ENCODE measurements around the gene DNAJA2. TPM values are rescaled to one million over a fixed set of nuclear protein-coding genes. Genes with fewer than 3 reads are reported as not detected.

DNAJA2 gene
- total RNA-seq, 1 donor from 2014 or later: 68.5 TPM

GRCh38 chr16:46986438-46986837, 13.0 kb upstream of the DNAJA2 start:
- no peak for DNase-seq (ENCODE audit: low spot score in 2 of 2, unreplicated experiment in 2 of 2)
- Mint-ChIP-seq H3K27ac (no peak overlapping the region), H3K27me3 (ENCODE audit: low read depth) (no peaks in the 10 kb centered on the region), H3K4me3 (no peak overlapping the region), H3K4me1 (peaks cover 6% of the 10 kb centered on the region), H3K36me3 (no peaks in the 10 kb centered on the region), H3K9me3 (peaks cover 2% of the 10 kb centered on the region)
- TF ChIP-seq CTCF (IDR thresholded peaks at IDR 0.05; ENCODE audit: unreplicated experiment): no peak

DNA sequence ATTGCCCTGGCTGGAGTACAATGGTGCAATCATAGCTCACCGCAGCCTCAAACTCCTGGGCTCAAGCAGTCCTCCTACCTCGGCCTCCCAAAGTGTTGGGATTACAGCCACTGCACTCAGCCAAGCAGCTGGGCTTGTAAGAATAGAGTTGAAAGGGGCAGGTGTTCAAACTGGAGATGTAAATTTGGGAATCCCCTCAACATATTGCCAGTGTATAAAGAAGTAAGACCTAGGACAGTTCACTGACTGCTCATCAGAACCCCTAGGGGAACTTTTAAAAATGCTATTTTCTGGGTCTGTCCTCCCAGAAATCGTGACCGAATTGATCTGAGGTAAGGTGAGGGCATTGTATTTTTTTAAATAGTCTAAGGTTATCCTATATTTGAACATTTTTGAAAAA, 8.9 kb upstream of the DNAJA2 start:
- H3K27me3 Mint-ChIP-seq (ENCODE audit: low read depth): no peaks in the 10 kb centered on the region
- TF ChIP-seq CTCF (IDR thresholded peaks at IDR 0.05; ENCODE audit: unreplicated experiment): no peak
- H3K27ac Mint-ChIP-seq: no peak overlapping the region
- H3K9me3 Mint-ChIP-seq: no peaks in the 10 kb centered on the region
- peaks cover 3% of the 10 kb centered on the region for H3K4me1 Mint-ChIP-seq
- no peaks in the 10 kb centered on the region for H3K36me3 Mint-ChIP-seq
- H3K4me3 Mint-ChIP-seq: no peak overlapping the region
- no peak for DNase-seq (ENCODE audit: low spot score in 2 of 2, unreplicated experiment in 2 of 2)

DNA sequence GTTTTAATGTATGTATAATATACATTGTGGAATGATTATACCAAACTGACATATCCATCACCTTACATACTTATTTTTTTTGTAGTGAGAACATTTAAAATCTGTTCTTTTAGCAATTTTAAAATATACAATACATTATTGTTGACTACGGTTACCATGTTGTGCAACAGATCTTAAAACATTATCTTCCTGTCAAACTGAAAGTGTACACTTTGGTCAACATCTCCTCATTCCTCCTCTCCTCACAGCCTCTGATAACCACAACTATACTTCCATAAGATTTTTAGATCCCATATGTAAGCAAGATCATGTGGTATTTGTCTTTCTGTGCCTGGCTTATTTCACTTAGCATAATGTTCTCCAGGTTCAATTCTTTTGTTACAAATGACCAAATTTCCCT, 7.5 kb upstream of the DNAJA2 start:
- Mint-ChIP-seq H3K9me3 (no peaks in the 10 kb centered on the region), H3K4me3 (no peak overlapping the region), H3K36me3 (no peaks in the 10 kb centered on the region), H3K27me3 (ENCODE audit: low read depth) (no peaks in the 10 kb centered on the region), H3K4me1 (peaks cover under 1% of the 10 kb centered on the region), H3K27ac (no peak overlapping the region)
- no peak for DNase-seq (ENCODE audit: low spot score in 2 of 2, unreplicated experiment in 2 of 2)
- TF ChIP-seq CTCF (IDR thresholded peaks at IDR 0.05; ENCODE audit: unreplicated experiment): no peak

DNA sequence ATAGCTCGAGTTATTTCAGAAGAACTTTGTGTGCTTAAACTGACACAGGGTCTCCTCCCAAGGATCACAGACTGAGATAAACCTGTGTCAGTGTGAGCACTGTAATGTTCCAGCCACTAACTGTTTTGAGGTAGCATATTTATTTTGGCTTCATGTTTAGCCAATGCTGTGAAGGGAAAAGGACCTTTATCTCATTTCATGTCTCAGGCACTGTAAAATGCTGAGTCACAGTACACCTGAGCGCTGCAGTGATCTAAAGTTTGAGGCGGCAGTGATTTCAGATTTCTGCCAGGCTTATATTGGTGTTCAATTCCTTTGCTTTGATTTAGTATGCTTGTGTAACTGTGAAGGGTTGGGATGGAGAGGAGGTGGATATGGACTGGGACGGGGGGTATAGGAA, 3.1 kb upstream of the DNAJA2 start:
- Mint-ChIP-seq H3K27ac (peak overlapping the region; percentile 6), H3K4me1 (peaks cover 24% of the 10 kb centered on the region), H3K27me3 (ENCODE audit: low read depth) (no peaks in the 10 kb centered on the region), H3K4me3 (no peak overlapping the region), H3K36me3 (no peaks in the 10 kb centered on the region), H3K9me3 (no peaks in the 10 kb centered on the region)
- no peak for DNase-seq (ENCODE audit: low spot score in 2 of 2, unreplicated experiment in 2 of 2)
- TF ChIP-seq CTCF (IDR thresholded peaks at IDR 0.05; ENCODE audit: unreplicated experiment): no peak

GRCh38 chr16:46975908-46976470, 2.5 kb upstream of the DNAJA2 start:
- no peak overlapping the region for H3K4me3 Mint-ChIP-seq
- no peaks in the 10 kb centered on the region for H3K9me3 Mint-ChIP-seq
- H3K36me3 Mint-ChIP-seq: peaks cover 4% of the 10 kb centered on the region
- no peak for TF ChIP-seq CTCF (IDR thresholded peaks at IDR 0.05; ENCODE audit: unreplicated experiment)
- DNase-seq (ENCODE audit: low spot score in 2 of 2, unreplicated experiment in 2 of 2): no peak
- H3K27ac Mint-ChIP-seq: peak overlapping the region; percentile 44
- H3K4me1 Mint-ChIP-seq: peaks cover 28% of the 10 kb centered on the region
- H3K27me3 Mint-ChIP-seq (ENCODE audit: low read depth): no peaks in the 10 kb centered on the region

DNA sequence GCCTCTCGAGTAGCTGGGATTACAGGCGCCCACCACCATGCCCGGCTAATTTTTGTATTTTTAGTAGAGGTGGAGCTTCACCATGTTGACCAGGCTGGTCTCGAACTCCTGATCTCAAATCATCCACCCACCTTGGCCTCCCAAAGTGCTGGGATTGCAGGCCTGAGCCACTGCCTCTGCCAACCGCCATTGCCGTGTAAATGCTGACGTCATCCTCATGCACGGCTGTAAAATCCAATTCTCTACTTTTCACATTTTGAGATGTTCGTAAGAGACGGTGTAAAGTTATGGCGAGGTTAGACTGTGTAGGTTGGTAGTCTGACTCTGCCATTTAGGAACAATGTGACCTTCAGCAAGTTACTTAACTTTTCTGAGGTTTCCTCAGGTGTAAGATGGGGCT, 1.7 kb upstream of the DNAJA2 start:
- H3K27me3 Mint-ChIP-seq (ENCODE audit: low read depth): no peaks in the 10 kb centered on the region
- no peak for DNase-seq (ENCODE audit: low spot score in 2 of 2, unreplicated experiment in 2 of 2)
- peaks cover 29% of the 10 kb centered on the region for H3K4me1 Mint-ChIP-seq
- no peaks in the 10 kb centered on the region for H3K9me3 Mint-ChIP-seq
- H3K4me3 Mint-ChIP-seq: no peak overlapping the region
- TF ChIP-seq CTCF (IDR thresholded peaks at IDR 0.05; ENCODE audit: unreplicated experiment): no peak
- H3K27ac Mint-ChIP-seq: no peak overlapping the region
- H3K36me3 Mint-ChIP-seq: peaks cover 5% of the 10 kb centered on the region

All from mesothelial cell of epicardium (in vitro differentiated cells).